ENCODE measurements around the gene RBFOX2.

Gene RBFOX2

GRCh38 chr22:35893698-35894097 lies 134.9 kb downstream of the RBFOX2 start:
- Mint-ChIP-seq H3K27me3 (peaks cover 22% of the 10 kb centered on the region), H3K9me3 (no peaks in the 10 kb centered on the region), H3K36me3 (no peaks in the 10 kb centered on the region), H3K27ac (no peak overlapping the region), H3K4me1 (no peaks in the 10 kb centered on the region), H3K4me3 (no peak overlapping the region)
- DNase-seq (ENCODE audit: low spot score in 2 of 2) (no peak), ATAC-seq (ENCODE audit: low read depth) (no peak)

- H3K36me3 Mint-ChIP-seq: no peaks in the 10 kb centered on the region
- no peak overlapping the region for H3K27ac Mint-ChIP-seq
- H3K27me3 Mint-ChIP-seq: peaks cover 20% of the 10 kb centered on the region
Measured at GRCh38 chr22:35892192-35892591, 136.4 kb downstream of the RBFOX2 start.

GRCh38 chr22:35891442-35891841 lies 137.2 kb downstream of the RBFOX2 start:
- Mint-ChIP-seq H3K27ac (no peak overlapping the region), H3K4me3 (no peak overlapping the region), H3K27me3 (peaks cover 15% of the 10 kb centered on the region), H3K9me3 (no peaks in the 10 kb centered on the region), H3K36me3 (no peaks in the 10 kb centered on the region), H3K4me1 (no peaks in the 10 kb centered on the region)
- ATAC-seq (ENCODE audit: low read depth) (no peak), DNase-seq (ENCODE audit: low spot score in 2 of 2) (no peak)

More at GRCh38 chr22:35892192-35892591, 136.4 kb downstream of the RBFOX2 start:
- Mint-ChIP-seq H3K4me3 (no peak overlapping the region), H3K9me3 (no peaks in the 10 kb centered on the region), H3K4me1 (no peaks in the 10 kb centered on the region)
- no peak for ATAC-seq (ENCODE audit: low read depth)
- no peak for DNase-seq (ENCODE audit: low spot score in 2 of 2)

DNA sequence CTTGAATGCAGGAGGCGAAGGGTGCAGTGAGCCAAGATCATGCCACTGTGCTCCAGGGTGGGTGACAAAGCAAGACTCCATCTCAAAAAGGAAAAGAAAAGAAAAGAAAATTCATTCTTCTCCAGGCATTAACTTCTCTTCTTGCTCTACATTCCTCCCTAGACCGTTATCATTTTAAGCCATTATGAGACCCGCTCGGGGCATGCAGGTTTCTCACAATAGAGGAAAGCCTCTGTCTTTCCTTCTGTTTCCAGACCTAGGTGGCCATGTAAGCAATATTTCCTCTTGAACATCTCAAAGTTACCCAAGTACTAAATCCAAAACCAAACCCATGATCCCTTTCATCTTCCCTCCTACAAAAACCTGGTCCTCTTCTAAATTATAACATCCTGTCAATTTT lies 139.6 kb downstream of the RBFOX2 start:
- no peaks in the 10 kb centered on the region for H3K9me3 Mint-ChIP-seq
- H3K27me3 Mint-ChIP-seq: peaks cover 10% of the 10 kb centered on the region
- H3K4me3 Mint-ChIP-seq: no peak overlapping the region
- no peak overlapping the region for H3K27ac Mint-ChIP-seq
- no peaks in the 10 kb centered on the region for H3K36me3 Mint-ChIP-seq
- H3K4me1 Mint-ChIP-seq: no peaks in the 10 kb centered on the region
- no peak for DNase-seq (ENCODE audit: low spot score in 2 of 2)
- no peak for ATAC-seq (ENCODE audit: low read depth)

GRCh38 chr22:35888181-35888870 lies 140.3 kb downstream of the RBFOX2 start:
- ATAC-seq (ENCODE audit: low read depth) (no peak), DNase-seq (ENCODE audit: low spot score in 2 of 2) (no peak)
- no peaks in the 10 kb centered on the region for H3K9me3 Mint-ChIP-seq
- H3K27me3 Mint-ChIP-seq: peaks cover 9% of the 10 kb centered on the region
- H3K4me1 Mint-ChIP-seq: no peaks in the 10 kb centered on the region
- H3K36me3 Mint-ChIP-seq: no peaks in the 10 kb centered on the region
- no peak overlapping the region for H3K4me3 Mint-ChIP-seq
- H3K27ac Mint-ChIP-seq: no peak overlapping the region

- no peak for DNase-seq (ENCODE audit: low spot score in 2 of 2)
Measured at GRCh38 chr22:35887296-35887875, 141.2 kb downstream of the RBFOX2 start.

DNA sequence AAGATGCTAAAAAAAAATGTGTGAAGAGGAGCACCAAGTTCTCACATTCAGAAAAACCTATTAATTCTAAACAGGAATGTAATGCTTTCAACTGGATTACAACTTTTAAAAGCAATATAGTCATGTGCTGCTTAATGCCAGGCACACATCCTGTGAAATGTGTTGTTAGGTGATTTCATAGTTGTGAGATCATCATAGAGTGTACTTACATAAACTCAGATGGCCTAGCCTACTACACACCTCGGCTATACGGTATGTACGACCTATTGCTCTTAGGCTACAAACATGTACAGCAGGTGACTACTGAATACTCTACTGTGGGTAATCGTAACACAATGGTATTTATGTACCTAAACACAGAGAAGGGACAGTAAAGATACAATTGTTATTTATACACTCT lies 142.3 kb downstream of the RBFOX2 start:
- Mint-ChIP-seq H3K36me3 (no peaks in the 10 kb centered on the region), H3K9me3 (no peaks in the 10 kb centered on the region), H3K4me1 (no peaks in the 10 kb centered on the region), H3K4me3 (no peak overlapping the region), H3K27me3 (peaks cover 3% of the 10 kb centered on the region), H3K27ac (no peak overlapping the region)
- ATAC-seq (ENCODE audit: low read depth) (no peak), DNase-seq (ENCODE audit: low spot score in 2 of 2) (no peak)

More at GRCh38 chr22:35887296-35887875, 141.2 kb downstream of the RBFOX2 start:
- H3K4me1 Mint-ChIP-seq: no peaks in the 10 kb centered on the region
- peaks cover 5% of the 10 kb centered on the region for H3K27me3 Mint-ChIP-seq
- ATAC-seq (ENCODE audit: low read depth): no peak
- H3K36me3 Mint-ChIP-seq: no peaks in the 10 kb centered on the region
- H3K4me3 Mint-ChIP-seq: no peak overlapping the region
- H3K9me3 Mint-ChIP-seq: no peaks in the 10 kb centered on the region
- no peak overlapping the region for H3K27ac Mint-ChIP-seq

DNA sequence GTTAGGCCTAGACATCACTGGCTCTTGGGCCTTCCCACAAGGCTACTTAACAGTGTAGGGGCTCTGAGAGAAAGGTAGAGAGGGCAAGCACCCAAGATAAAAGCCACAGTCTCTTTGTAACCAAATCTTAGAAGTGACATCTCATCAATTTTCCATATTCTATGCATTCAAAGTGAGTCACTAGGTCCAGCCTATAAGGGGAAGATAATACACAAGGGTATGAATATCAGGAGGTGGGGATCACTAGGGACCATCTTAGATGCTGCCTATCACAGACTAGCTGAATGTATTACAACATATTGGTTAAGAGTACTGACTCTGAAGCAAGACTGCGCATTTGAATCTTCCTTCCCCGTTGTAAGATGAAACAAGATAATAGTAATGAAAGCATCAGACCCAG lies 144.1 kb downstream of the RBFOX2 start:
- no peak for DNase-seq (ENCODE audit: low spot score in 2 of 2)
- Mint-ChIP-seq H3K36me3 (no peaks in the 10 kb centered on the region), H3K27me3 (peaks cover 4% of the 10 kb centered on the region), H3K4me1 (no peaks in the 10 kb centered on the region), H3K4me3 (no peak overlapping the region), H3K27ac (no peak overlapping the region), H3K9me3 (no peaks in the 10 kb centered on the region)
- ATAC-seq (ENCODE audit: low read depth): no peak

GRCh38 chr22:35883031-35883620 lies 145.5 kb downstream of the RBFOX2 start:
- DNase-seq (ENCODE audit: low spot score in 2 of 2): no peak
- no peaks in the 10 kb centered on the region for H3K9me3 Mint-ChIP-seq
- no peaks in the 10 kb centered on the region for H3K4me1 Mint-ChIP-seq
- H3K27me3 Mint-ChIP-seq: peaks cover 3% of the 10 kb centered on the region
- no peaks in the 10 kb centered on the region for H3K36me3 Mint-ChIP-seq
- no peak overlapping the region for H3K27ac Mint-ChIP-seq
- no peak for ATAC-seq (ENCODE audit: low read depth)
- no peak overlapping the region for H3K4me3 Mint-ChIP-seq

DNA sequence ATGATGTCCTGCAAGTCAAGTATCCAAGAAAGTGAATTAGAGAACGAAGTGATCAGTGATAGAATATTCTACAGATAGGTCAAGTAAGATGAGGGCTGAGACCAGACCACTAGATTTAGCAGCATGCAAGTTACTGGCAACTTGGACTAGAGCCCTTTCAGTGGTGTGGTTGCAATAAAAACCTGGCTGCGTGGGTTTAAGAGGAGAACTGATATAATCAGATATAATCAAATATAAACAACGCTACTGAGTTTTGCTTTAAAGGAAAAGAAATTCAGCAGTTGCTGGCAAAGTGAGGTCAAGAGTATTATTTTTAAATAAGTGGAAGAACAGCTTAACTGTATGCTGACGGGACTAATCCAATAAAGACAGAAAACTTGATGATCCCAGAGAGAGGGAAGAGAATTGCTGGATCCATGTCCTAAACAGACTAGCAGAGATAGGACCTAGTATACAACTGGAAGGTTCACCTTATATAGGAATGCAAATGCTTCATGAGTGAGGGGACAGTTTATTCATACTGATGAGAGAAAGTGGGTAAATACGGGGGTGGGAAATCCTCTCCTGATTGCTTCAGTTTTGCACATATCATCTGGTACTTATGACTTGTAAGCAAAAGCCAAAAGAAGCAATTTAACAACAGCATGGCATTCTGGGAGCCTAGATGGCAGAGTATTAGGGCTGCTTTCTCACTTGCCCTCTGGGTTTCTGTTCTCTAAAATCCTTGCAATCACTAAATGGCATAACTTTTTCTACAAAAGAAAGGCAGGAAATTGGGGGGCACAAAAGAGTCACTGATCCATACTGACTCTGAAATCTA lies 146.2 kb downstream of the RBFOX2 start:
- H3K36me3 Mint-ChIP-seq: no peaks in the 10 kb centered on the region
- no peak overlapping the region for H3K27ac Mint-ChIP-seq
- no peak for ATAC-seq (ENCODE audit: low read depth)
- H3K27me3 Mint-ChIP-seq: peaks cover 3% of the 10 kb centered on the region
- H3K9me3 Mint-ChIP-seq: no peaks in the 10 kb centered on the region
- no peak overlapping the region for H3K4me3 Mint-ChIP-seq
- no peaks in the 10 kb centered on the region for H3K4me1 Mint-ChIP-seq
- DNase-seq (ENCODE audit: low spot score in 2 of 2): no peak

DNA sequence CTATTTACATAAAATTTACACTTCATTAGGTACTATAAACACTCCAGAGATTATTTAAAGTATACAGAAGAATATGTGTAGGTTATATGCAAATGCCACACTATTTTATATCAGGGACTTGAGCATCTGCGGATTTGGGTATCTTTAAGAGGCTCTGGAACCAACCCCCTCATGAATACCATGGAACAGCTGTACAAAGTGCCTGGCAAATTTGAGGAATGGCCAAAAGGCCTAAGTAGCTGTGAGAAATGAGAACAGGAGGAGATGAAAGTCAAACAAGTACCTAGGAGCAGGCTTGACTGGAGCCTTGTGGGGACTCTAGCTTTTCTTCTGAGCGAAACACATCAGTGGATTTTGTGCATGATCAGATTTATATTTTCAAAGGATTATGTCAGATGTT lies 149.3 kb downstream of the RBFOX2 start:
- Mint-ChIP-seq H3K36me3 (no peaks in the 10 kb centered on the region), H3K4me1 (no peaks in the 10 kb centered on the region), H3K9me3 (peaks cover under 1% of the 10 kb centered on the region), H3K27me3 (peaks cover 4% of the 10 kb centered on the region), H3K4me3 (no peak overlapping the region), H3K27ac (no peak overlapping the region)
- ATAC-seq (ENCODE audit: low read depth): no peak
- no peak for DNase-seq (ENCODE audit: low spot score in 2 of 2)

DNA sequence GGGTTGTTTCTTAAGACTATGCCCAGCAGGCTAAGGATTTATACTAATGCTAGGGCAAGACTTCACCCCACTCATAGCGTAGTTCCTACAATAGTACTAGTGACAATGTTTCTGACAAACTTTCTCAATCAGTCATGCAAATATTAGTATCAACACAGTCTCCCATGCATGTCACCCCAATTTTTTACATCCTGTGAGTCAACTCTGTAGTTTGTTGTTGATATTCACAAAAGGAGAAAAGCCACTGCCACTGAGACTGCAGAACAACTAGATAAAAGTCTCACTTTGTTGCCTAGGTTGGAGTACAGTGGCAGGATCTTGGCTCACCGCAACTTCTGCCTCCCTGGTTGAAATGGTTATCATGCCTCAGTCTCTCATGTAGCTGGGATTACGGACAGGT lies 155.2 kb downstream of the RBFOX2 start:
- Mint-ChIP-seq H3K4me3 (no peak overlapping the region), H3K4me1 (no peaks in the 10 kb centered on the region), H3K9me3 (peaks cover 3% of the 10 kb centered on the region), H3K27me3 (peaks cover 15% of the 10 kb centered on the region), H3K27ac (no peak overlapping the region), H3K36me3 (no peaks in the 10 kb centered on the region)
- DNase-seq (ENCODE audit: low spot score in 2 of 2): no peak
- ATAC-seq (ENCODE audit: low read depth): no peak

DNA sequence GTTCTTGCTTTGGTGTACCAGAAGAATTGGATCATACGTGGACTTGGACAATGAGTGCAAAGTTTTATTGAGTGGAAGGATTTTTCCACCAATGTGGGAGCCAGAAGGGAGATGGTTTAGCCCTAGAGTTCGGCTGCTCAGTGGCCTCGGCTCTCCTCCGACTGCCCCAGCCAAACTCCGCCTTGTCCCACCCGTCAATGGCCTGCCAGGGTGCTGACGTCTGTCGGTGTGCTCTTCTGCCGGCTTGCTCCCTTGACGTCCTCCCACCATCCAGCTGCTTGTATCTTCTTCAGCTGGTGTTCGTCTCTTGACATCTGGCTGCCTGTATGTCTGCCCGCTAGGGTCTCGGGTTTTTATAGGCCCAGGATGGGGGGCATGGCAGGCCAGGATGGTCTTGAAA lies 156.2 kb downstream of the RBFOX2 start:
- H3K9me3 Mint-ChIP-seq: peaks cover 3% of the 10 kb centered on the region
- ATAC-seq (ENCODE audit: low read depth) (no peak), DNase-seq (ENCODE audit: low spot score in 2 of 2) (no peak)
- no peak overlapping the region for H3K4me3 Mint-ChIP-seq
- peaks cover 15% of the 10 kb centered on the region for H3K27me3 Mint-ChIP-seq
- H3K4me1 Mint-ChIP-seq: no peaks in the 10 kb centered on the region
- no peaks in the 10 kb centered on the region for H3K36me3 Mint-ChIP-seq
- no peak overlapping the region for H3K27ac Mint-ChIP-seq

All from memory B cell (primary cell).